ENCODE measurements around the gene CADM2.
"Not testable (repeated sequence)": the region's sequence is repeated elsewhere in the genome, so short reads cannot be mapped to it uniquely, and the experiment has no call there.

CADM2 gene

GRCh38 chr3:84958495-84959469 lies at the start of gene CADM2:
CADM2 (plus strand) TSS chr3:84958989.
- DNase-seq: peak; percentile 16 to 53 (median 40)

DNA sequence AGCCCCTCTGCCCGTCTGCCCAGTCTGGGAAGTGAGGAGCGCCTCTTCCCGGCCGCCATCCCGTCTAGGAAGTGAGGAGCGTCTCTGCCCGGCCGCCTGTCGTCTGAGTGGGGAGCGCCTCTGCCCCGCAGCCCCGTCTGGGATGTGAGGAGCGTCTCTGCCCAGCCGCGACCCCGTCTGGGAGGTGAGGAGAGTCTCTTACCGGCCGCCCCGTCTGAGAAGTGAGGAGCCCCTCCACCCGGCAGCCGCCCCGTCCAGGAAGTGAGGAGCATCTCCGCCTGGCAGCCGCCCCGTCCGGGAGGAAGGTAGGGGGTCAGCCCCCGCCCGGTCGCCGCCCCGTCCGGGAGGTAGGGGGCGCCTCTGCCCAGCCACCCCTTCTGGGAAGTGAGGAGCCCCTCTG lies 40.2 kb upstream of the CADM2 start:
- not testable (repeated sequence) for DNase-seq

DNA sequence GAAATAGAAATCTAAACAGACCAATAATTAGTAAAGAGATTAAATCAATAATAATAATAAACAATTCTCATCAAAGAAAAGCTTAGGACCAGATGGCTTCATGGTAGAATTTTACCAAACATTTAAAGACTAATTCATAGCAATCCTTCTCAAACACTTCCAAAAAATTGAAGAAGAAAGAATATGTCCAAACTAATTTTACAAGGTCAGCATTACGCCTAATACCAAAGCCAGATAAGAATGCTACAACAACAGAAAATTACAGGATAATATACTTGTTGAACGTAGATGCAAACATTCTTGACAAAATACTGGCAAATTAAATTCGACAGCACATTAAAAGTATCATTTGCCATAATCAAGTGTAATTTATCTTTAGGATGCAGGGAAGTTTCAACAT lies 36.1 kb upstream of the CADM2 start:
- no peak for DNase-seq

- no peak for DNase-seq
Measured at GRCh38 chr3:84925571-84925970, 33.2 kb upstream of the CADM2 start.

DNA sequence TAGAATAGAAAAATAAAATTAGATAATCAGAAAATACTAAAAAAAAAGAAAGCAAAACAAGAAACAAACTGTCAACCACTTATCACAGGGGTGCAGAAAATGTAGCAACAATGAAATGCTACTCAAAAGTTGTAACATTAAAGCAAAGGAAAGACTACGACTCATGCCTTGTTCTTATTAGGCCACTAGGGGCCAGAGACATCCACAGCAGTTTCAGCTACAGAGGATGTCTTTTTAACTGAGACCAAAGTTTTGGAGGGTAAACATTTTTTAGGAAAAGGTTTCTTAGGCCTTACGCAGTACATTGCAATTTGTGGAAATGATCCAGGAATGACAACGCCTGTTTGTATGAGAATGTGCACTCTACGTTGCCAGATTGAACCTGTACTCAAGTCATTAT lies 15.4 kb upstream of the CADM2 start:
- DNase-seq: no peak

DNA sequence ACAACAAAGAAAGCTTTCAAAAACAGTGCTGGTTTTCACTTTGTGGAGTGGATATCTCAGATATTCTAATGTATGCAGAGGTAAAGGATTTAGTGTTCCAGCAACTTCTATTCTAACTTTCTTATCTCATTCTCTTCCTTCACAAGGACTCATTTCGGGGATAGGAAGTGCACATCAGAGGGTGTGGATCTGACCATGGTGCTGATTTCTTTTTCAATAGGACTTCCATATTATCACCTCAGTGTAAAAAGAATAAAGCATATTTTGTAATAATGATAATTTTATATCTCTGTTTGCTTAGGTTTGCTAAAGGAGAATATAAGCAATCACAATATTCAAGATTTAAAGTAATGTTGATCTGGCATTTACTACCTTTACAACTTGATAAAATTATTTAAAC lies 12.5 kb upstream of the CADM2 start:
- no peak for DNase-seq

DNA sequence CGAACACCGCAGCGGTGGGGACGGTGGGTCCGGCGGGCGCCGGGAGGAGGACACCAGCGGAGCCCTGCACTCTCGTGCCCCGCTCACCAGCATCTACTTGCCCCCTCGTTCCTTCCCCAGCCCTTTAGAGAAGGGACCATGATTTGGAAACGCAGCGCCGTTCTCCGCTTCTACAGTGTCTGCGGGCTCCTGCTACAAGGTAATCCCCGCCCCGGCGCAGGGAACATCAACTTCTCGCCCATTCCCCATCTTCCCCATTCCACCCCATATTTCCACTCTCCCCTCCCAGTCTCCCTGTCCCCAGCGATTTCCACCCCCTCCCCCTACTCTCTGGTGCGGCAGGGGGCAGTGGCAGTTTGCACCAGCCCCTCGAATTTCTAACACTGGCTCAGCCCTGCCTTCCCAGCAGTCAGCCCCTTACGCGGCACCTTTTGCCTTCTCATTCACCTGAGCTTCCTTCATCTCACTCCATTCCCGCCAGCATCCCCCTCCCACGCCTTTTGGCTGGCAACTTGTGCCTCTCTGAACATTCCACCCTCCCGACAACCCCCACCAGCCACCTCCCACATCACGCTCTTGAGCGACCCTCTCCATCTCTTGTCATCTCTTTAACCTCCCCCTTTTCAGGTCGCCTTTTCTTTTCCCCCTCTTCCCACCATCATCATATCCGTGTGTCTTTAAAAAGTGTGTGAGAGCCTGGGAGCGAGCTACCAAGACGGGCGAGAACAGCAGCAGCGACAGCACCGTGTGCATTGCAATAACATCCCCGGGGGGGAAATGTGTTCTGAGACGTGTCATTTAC lies 882 bp downstream of the CADM2 start:
- DNase-seq: no peak

DNA sequence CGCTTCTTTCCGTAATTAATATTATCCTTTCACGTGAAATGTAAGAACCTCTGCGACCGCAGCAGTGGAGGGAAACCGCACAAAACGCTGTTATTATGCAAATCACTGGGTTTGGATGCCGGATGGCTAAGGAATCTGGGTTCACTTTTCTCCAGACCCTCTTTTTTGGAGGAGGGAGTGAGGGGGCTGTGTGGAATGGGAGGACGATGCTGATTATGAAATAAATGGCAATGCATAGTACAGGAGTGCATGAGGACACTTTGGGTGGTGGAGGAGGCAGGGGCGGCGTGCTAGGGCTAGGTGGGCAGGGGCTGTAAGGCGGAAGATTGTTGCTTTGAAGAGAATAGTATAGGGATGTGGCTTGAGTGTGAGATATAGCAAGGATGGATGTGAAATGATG lies 1.8 kb downstream of the CADM2 start:
- DNase-seq: no peak

DNA sequence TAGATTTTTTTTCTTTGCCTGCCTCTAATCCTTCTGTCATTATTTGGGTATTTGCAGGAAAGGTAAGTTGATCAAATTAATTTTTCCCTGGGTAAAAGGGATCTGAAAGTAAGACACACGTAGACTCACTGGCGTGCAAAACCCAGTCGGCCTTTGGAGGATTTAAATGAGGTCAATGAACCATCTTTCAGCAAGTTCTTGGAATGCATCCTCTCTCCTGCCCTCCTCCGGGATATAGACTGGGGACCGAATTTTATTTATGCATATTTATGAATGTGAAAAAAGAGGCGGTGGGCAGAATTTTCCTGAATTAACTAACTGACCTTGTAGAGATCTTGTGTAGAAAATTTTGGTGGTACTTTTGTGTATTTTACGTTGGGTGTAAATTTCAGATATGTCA lies 2.2 kb downstream of the CADM2 start:
- DNase-seq: no peak

- DNase-seq: no peak
Measured at GRCh38 chr3:84961521-84962255, 2.9 kb downstream of the CADM2 start.

DNA sequence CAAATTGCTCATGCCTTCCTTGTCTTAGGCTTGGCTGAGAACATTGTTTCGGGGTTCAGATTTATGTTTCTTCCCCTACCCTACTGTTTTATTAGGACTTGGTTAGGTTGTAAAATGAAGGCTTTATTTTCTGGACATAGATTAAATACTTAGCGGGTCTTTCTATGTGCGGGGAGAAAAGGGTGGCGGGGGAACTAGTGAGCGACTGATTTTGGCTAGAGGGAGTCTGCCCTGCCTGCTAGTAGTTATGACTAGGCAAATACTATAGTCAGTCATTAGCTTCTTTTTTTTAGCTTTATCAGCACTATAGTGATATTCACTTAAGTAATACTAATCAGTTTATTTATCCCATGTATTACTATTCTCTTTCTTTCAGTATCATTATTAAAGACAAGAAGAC lies 3.6 kb downstream of the CADM2 start:
- no peak for DNase-seq

- no peak for DNase-seq
Measured at GRCh38 chr3:84963137-84963536, 4.3 kb downstream of the CADM2 start.

GRCh38 chr3:84965141-84965540 lies 6.4 kb downstream of the CADM2 start:
- no peak for DNase-seq

DNA sequence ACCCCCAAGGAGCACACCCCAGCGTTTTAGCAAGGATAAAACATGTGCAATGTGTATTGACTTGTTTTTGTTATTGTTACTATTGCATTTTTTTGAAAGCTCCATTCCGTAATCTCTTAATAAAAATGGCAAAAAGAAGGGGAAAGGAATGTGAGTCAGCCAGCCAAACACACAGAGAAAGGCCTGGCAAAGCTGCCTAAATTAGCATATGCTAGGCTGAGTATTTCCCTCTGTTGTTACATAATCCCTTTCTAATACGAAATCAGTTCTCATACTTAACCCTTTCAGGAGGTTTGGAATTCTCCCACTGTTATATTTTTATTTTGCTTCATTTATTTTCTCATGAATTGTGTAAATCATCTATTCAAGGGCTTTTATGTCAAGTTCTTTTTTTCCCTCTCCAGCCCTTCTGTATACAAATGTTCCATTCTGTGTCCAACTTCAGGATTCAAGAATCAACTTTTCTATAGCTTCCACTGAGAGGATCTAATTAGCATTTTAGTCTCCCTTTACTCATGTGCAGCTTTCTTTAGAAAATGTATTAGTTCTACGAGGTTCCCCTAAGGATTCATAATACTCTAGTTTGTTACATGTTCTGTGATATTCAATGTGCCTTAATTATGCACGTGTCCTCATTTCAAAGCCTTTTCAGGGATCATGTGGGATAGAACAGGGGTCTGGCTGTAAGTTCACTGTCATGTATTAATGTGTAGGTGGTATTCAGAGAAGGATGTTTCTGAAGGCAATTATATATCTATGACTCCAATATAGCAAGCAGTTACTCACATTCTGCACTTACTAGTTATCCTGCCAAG lies 9.2 kb downstream of the CADM2 start:
- no peak for DNase-seq

- no peak for DNase-seq
Measured at GRCh38 chr3:84968701-84969235, 10.0 kb downstream of the CADM2 start.

- DNase-seq: no peak
Measured at GRCh38 chr3:84974347-84974746, 15.6 kb downstream of the CADM2 start.

GRCh38 chr3:84977021-84977420 lies 18.2 kb downstream of the CADM2 start:
- DNase-seq: no peak

DNA sequence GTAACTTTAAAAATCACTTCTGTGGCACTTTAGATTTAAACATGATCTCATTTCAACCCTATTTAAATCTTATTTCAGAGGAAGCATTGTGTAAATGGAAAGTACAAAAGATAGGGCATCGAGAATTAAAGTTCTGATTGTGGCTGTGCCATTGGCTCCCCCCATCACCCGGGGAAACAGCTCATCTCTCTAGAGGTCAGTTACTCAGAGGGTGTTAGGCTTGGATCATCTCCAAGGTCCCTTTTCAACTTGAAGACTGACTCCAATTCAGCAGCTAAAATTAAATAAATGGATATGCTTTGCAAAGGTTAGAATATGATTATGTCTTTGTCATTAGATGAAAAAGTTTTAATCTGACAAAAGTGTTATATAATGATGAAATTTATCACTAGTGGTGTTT lies 20.1 kb downstream of the CADM2 start:
- no peak for DNase-seq

DNA sequence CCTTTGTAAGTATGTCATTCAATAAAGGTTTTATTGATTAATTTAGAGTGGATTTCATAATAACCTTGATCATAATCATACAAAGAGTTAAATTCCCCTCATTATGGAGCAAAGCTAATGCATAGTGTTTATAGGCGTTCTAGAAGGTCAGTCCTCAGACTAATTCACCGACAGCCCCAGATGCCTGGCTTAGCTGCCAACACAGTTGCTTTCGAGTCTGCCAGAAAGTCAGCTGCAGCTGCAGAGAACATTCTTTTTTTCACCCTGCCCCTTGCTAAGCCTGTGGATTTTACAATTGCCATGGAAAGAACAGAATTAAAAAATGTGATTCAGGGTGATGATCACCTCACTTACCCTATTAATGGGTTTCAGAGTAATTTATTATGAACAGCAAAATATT lies 21.2 kb downstream of the CADM2 start:
- no peak for DNase-seq

DNA sequence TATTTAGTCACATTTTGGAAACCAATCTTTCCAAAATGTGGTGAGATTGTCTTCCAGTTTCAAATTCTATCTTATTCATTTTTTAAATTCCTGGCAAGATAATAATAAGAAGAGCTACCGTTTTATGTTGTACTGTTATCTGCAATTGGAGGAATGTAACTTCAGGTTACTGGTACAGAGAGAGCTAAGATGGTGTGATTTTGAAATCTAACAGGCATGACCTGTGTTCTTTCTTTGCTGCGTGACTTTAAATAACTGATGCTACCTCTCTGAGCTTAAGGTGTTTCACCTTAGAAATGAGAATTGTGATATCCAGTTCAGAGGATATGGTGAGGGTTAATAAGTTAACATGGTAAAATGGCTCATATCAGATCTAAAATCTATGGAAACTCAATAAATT lies 21.7 kb downstream of the CADM2 start:
- DNase-seq: no peak

DNA sequence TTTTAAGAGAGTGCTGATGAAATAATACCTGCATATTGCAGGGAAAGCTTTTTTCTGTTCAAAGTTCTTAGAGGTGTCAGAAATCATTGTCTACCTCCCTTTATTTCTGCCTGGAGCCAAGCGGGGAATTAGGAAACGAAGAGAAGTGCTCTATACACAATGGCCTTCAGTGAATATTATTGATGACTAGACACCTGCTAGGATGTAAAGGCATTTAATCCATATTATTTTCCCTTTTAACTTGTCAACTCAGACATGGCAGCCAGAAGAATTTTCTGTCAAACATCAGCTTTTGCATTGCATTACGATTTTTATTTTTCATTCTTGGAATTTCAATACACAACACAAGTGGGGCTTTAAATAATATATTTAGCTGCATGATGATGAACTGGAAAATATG lies 24.7 kb downstream of the CADM2 start:
- no peak for DNase-seq

DNA sequence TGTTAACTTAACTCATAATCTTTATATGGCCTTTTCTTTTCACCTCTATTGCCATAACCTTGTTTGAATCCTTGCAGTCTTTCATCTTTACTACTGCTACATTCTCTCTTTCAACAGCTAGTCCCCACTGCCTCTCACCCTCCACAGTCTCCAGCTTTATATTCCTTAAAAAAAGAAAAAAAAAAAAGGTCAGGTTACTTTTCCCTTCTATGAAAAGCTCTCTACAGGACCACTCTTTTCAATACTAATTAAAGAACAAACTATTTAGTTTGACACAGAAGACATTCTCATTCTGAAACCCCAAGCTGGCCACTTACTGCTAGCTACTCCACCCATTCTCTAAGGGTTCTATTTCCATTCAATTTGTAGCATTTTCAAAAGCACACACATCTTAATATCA lies 25.6 kb downstream of the CADM2 start:
- DNase-seq: no peak
